Measurements from ENCODE around the gene SNCAIP. TPM values are rescaled to one million over a fixed set of nuclear protein-coding genes. Genes with fewer than 3 reads are reported as not detected.
"Not testable (repeated sequence)": the region's sequence is repeated elsewhere in the genome, so short reads cannot be mapped to it uniquely, and the experiment has no call there.

SNCAIP gene
- total RNA-seq, 1 donor from 2014 or later: 1.4 TPM

DNA sequence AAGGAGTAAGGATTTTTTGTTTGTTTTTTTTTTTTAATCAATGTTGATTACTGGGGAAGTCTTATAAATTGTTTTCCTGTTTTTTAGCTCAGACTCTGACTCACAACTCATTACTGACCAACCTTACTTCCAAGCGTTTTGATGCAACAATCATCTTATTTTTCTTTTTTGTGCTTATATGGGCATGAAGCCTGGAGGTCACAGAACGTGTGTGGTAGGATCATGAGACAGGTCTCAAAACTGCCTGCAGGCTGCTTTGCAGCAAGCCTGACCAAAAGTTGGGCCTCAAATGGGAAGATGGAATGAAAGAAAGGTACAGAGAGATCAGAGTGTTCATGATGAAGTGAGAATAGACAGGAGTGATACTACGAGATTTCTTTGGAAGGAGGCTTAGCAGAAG lies 38.5 kb downstream of the SNCAIP start:
- intact Hi-C loops (cut with micrococcal nuclease): no loop called here
- TF ChIP-seq, protein P1, sequence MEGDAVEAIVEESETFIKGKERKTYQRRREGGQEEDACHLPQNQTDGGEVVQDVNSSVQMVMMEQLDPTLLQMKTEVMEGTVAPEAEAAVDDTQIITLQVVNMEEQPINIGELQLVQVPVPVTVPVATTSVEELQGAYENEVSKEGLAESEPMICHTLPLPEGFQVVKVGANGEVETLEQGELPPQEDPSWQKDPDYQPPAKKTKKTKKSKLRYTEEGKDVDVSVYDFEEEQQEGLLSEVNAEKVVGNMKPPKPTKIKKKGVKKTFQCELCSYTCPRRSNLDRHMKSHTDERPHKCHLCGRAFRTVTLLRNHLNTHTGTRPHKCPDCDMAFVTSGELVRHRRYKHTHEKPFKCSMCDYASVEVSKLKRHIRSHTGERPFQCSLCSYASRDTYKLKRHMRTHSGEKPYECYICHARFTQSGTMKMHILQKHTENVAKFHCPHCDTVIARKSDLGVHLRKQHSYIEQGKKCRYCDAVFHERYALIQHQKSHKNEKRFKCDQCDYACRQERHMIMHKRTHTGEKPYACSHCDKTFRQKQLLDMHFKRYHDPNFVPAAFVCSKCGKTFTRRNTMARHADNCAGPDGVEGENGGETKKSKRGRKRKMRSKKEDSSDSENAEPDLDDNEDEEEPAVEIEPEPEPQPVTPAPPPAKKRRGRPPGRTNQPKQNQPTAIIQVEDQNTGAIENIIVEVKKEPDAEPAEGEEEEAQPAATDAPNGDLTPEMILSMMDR (IDR thresholded peaks at IDR 0.05; ENCODE audit: borderline replicate concordance): no peak
- H3K27ac ChIP-seq (replicated peaks): no peak overlapping the region

DNA sequence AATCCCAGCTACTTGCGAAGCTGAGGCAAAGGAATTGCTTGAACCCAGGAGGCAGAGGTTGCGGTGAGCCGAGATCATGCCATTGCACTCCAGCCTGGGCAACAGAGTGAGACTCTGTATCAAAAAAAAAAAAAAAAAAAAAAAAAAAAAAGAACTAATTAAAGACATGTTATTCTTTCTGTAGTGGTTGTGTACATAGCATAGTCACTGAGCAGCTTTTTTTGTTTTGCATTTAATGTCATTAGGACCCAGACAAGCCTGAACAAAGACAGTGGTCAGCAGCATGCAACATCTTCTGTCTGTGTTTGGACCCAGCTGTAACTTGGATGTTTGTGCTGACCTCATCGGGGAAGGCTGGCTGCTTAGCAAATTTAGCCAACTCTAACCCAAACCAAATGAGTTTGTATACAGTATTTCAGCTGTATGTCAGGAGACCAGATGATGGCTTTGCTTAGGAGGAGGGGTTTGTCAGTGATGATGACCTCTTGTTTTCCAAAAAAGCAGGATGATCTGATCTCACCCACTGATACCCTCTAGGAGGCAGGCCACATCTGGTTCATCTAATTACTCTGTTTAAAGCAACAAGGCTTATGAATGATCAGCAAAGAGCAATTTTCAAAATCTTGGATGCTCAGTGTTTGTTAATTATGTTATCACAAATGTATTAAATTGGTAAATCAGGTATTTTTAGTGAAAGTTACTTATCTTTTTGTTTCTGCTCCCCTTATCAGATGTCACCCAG lies 39.5 kb downstream of the SNCAIP start:
- TF ChIP-seq, protein P1 (IDR thresholded peaks at IDR 0.05; ENCODE audit: borderline replicate concordance): no peak
- H3K4me3 ChIP-seq: no peak overlapping the region
- H3K36me3 ChIP-seq: no peaks in the 10 kb centered on the region
- H3K27ac ChIP-seq (replicated peaks): no peak overlapping the region
- no peak for DNase-seq
- intact Hi-C loops (cut with micrococcal nuclease): no loop called here
- no peaks in the 10 kb centered on the region for H3K9me3 ChIP-seq (replicated peaks)
- H3K4me1 ChIP-seq: no peaks in the 10 kb centered on the region
- H3K27me3 ChIP-seq (ENCODE audit: low read depth): no peaks in the 10 kb centered on the region

More for the DNA sequence above, 38.5 kb downstream of the SNCAIP start:
- Histone ChIP-seq H3K4me1 (no peaks in the 10 kb centered on the region), H3K36me3 (no peaks in the 10 kb centered on the region), H3K27me3 (ENCODE audit: low read depth) (no peaks in the 10 kb centered on the region), H3K4me3 (no peak overlapping the region), H3K9me3 (replicated peaks) (no peaks in the 10 kb centered on the region)
- no peak for DNase-seq

DNA sequence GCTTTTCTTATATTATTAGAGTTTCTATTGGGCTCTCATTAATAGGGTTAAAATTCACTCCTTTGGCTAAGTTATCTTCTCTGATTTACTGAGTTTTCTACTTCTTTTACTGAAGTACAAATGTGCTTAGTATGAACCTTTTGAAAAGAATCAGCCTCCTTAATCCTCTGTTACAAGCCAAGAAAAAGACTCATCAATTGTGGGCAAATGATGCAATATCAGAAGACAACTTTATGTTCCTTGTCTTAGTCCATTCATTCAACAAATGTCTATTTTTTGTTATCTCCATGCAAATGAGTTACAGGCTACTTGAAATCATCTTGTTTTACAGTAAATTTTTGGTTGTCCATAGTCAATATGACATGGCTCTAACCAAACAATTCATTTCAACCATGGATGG lies 40.3 kb downstream of the SNCAIP start:
- Histone ChIP-seq H3K9me3 (replicated peaks) (no peaks in the 10 kb centered on the region), H3K36me3 (no peaks in the 10 kb centered on the region), H3K27me3 (ENCODE audit: low read depth) (no peaks in the 10 kb centered on the region), H3K27ac (replicated peaks) (no peak overlapping the region), H3K4me3 (no peak overlapping the region), H3K4me1 (no peaks in the 10 kb centered on the region)
- TF ChIP-seq, protein P1 (IDR thresholded peaks at IDR 0.05; ENCODE audit: borderline replicate concordance): no peak
- intact Hi-C loops (cut with micrococcal nuclease): no loop called here
- DNase-seq: no peak

DNA sequence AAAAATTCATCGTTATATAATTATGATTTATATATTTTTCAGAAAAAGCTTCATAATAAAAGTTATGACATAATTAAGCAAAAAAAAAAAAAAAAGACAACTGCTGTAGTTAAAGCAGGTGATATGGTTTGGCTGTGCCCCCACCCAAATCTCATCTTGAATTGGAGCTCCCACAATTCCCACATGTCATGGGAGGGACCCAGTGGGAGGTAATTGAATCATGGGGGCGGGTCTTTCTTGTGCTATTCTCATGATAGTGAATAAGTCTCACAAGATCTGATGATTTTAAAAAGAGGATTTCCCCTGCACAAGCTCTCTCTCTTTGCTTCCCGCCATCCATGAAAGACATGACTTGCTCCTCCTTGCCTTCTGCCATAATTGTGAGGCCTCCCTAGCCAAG lies 41.3 kb downstream of the SNCAIP start:
- DNase-seq; H3K27me3 ChIP-seq (ENCODE audit: low read depth); H3K4me1 ChIP-seq; H3K9me3 ChIP-seq (replicated peaks); H3K36me3 ChIP-seq; H3K4me3 ChIP-seq; intact Hi-C loops (cut with micrococcal nuclease); H3K27ac ChIP-seq (replicated peaks): not testable (repeated sequence)

DNA sequence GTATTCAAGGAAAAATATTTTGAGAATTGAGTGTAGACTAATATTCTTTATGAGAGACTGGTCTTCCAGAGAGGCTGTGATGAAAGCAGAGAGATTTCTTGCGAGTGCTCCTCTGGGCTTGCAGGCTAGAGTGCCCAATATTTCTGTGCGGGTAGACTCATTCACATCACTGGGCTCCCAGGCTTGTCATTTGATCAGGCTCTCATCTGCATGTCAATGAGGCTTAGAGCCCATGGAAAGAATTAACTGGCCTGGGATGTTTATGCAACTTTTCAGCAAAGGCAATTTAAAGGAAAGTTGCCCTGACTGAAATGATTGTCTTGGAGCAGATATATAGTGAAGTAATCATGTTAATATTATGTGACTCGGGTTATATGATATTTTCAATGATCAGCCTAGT lies 42.3 kb downstream of the SNCAIP start:
- H3K36me3 ChIP-seq: no peaks in the 10 kb centered on the region
- H3K27ac ChIP-seq (replicated peaks): no peak overlapping the region
- no peak overlapping the region for H3K4me3 ChIP-seq
- intact Hi-C loops (cut with micrococcal nuclease): no loop called here
- no peaks in the 10 kb centered on the region for H3K9me3 ChIP-seq (replicated peaks)
- TF ChIP-seq, protein P1 (IDR thresholded peaks at IDR 0.05; ENCODE audit: borderline replicate concordance): no peak
- no peaks in the 10 kb centered on the region for H3K4me1 ChIP-seq
- no peaks in the 10 kb centered on the region for H3K27me3 ChIP-seq (ENCODE audit: low read depth)
- DNase-seq: no peak

DNA sequence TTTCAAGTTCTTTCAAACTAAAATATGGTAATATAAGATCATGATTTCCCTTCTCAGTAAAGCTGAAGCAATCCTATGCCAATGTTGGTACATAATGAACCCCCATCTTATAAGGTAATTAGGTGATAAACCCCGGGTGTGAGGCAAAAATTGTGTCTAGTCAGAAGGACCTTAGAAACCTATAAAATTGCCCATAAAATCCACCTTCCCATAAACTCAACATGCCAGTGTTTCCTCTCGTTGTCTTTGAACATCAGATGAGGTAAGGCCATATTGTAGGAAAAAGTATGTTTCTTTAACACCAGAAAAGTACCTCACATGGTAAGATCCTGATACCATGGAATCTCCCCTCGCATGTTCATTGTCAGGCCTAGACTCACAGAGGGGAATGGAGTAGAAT lies 43.3 kb downstream of the SNCAIP start:
- intact Hi-C loops (cut with micrococcal nuclease): no loop called here
- DNase-seq: no peak
- H3K27me3 ChIP-seq (ENCODE audit: low read depth): no peaks in the 10 kb centered on the region
- TF ChIP-seq, protein P1 (IDR thresholded peaks at IDR 0.05; ENCODE audit: borderline replicate concordance): no peak
- H3K27ac ChIP-seq (replicated peaks): no peak overlapping the region
- no peaks in the 10 kb centered on the region for H3K4me1 ChIP-seq
- H3K36me3 ChIP-seq: no peaks in the 10 kb centered on the region
- H3K4me3 ChIP-seq: no peak overlapping the region
- H3K9me3 ChIP-seq (replicated peaks): no peaks in the 10 kb centered on the region
